Right lobe of liver (tissue), 6 donors: ENCODE data around the gene ANKRD9. TPM values are rescaled to one million over a fixed set of nuclear protein-coding genes. Genes with fewer than 3 reads are reported as not detected.

ENCODE experiments used
- ATAC-seq, 4 donors: fragments of 200-7000 bp; cut with Tn5 transposase; one replicate each; pipeline ENCODE4 v1.9.1; 2020; ENCODE audit warnings: mild to moderate bottlenecking in 4 of 4, moderate library complexity in 4 of 4
- DNase-seq, 3 donors: peaks; one replicate each; pipeline ENCODE4 v3.0.0-alpha.2; 2020
- H3K27ac ChIP-seq, 3 donors: fragments of 200-600 bp; one replicate each; pipeline ENCODE4 v1.8.0; 2022
- H3K27me3 ChIP-seq, 2 donors: fragments of 200-600 bp; one replicate each; pipeline ENCODE4 v1.8.0; 2022
- H3K36me3 ChIP-seq, 4 donors: fragments of 200-600 bp; sonication (generic) in 1 of 4; one replicate each; pipeline versions ENCODE4 v1.5.1 to v1.8.0; 2017 to 2022; ENCODE audit warnings: control low read depth in 1 of 4
- H3K4me1 ChIP-seq, 4 donors: fragments of 200-600 bp; sonication (generic) in 1 of 4; one replicate each; pipeline versions ENCODE4 v1.5.1 to v1.8.0; 2017 to 2022; ENCODE audit warnings: control low read depth in 1 of 4
- H3K4me3 ChIP-seq, 3 donors: fragments of 200-600 bp; one replicate each; pipeline ENCODE4 v1.8.0; 2022
- H3K9me3 ChIP-seq, 4 donors: fragments of 200-600 bp; sonication (generic) in 1 of 4; one replicate each; pipeline versions ENCODE4 v1.5.1 to v1.8.0; 2017 to 2022; ENCODE audit warnings: control low read depth in 1 of 4
- CTCF ChIP-seq, 4 donors: fragments of 200-600 bp in 3 of 4; fragments of 450-650 bp in 1 of 4; IDR thresholded peaks; one replicate each; pipeline versions ENCODE4 v1.5.1 to v1.8.0; 2016 to 2022; ENCODE audit warnings: antibody characterized with exemption in 4 of 4, mild to moderate bottlenecking in 2 of 4
- POLR2A ChIP-seq: fragments of 450-650 bp; IDR thresholded peaks from one replicate; pipeline ENCODE4 v1.6.1; 2017; ENCODE audit warnings: antibody characterized with exemption, mild to moderate bottlenecking
- WGBS: methylation state at CpG from one replicate; pipeline ENCODE4 v1.1.6; 2018; ENCODE audit warnings: low coverage, low lambda C conversion rate; ENCODE audit not compliant: insufficient coverage; ENCODE audit errors: missing lambda C conversion rate; 5-methylcytosine and 5-hydroxymethylcytosine counted together
- intact Hi-C, 2 donors: fragments of 100-400 bp; cut with DNase I; formaldehyde crosslinking; loops; one replicate each; pipeline versions ENCODE4 v1.11.2 to v1.14.1; 2022
- total RNA-seq, 6 experiments: library from RNA; depleted of rRNA in 2 of 6; stranded (reverse); fragments of >200 nt in 2 of 6; fragmentation: NEBNext Ultra II Directional in 3 of 6; extraction: Animal tissue kit (Norgen Biotek cat#: 25700) in 3 of 6; gene quantifications; one replicate each; pipeline versions ENCODE4 v1.1.0 to v1.2.4, GENCODE V29; 2016 to 2023
- donor health status: DM: no; HTN: yes; CAD: no.
- donor health status: DM: no; HTN: no; CAD: no.
- donor health status: DM: no; HTN: no; CAD: no.
- donor health status: DM: no; HTN: yes; CAD: no.
- donor health status: DM: no; HTN: yes; CAD: no.

The ANKRD9 gene
- total RNA-seq, 6 experiments from 2014 or later = 7.5 to 33.8 (median 8.9) TPM

DNA sequence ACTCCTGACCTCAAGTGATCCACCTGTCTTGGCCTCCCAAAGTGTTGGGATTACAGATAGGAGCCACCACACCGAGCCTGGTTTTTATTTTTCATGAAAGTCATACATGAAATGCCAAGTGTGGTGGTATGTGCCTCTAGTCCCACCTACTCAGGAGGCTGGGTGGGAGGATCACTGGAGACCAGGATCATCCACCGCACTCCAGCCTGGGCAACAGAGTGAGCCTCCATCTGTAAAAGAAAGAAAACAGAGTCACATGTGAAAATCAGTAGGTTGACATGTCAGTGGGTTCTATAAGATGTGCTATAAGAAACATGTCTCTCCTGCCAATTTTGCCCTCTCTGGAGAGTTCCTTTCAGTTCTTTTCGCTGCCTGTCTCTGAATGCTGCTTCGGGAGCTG, 28.2 kb downstream of the ANKRD9 start:
- WGBS = 96% methylated on average over 4 of the region's 4 CpGs
- TF ChIP-seq POLR2A = no peak
- no peak for TF ChIP-seq CTCF (IDR thresholded peaks at IDR 0.05)
- ATAC-seq (no peak), DNase-seq (no peak)
- H3K9me3 ChIP-seq = no peaks in the 10 kb centered on the region
- H3K27ac ChIP-seq = no peak overlapping the region
- no peak overlapping the region for H3K4me3 ChIP-seq
- H3K4me1 ChIP-seq = peaks cover 0 to 4% (median 0%) of the 10 kb centered on the region in 4 donors
- H3K27me3 ChIP-seq = no peaks in the 10 kb centered on the region
- intact Hi-C loops = no loop called here
- H3K36me3 ChIP-seq = no peaks in the 10 kb centered on the region

DNA sequence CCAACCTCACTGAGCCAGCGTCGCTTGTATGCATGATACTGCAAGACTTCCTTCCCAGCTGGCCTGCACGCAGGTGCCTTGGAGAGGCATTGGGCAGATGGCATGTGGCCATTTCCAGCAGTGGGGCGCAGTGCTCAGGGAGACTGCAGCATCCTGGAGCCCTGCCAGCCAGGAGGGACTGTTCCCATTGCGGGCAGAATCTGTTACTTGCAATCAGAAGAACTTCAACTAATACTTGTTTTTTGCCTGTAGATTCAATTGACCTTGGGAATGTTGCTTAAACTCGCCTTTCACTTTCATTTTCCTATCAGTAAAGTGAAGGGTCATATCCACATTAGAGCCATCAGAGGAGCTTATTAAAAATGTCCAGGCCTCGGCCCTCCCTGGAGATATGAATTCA, 29.8 kb downstream of the ANKRD9 start:
- Histone ChIP-seq H3K27ac (peak overlapping the region; percentile 12 to 45 (median 33)), H3K36me3 (no peaks in the 10 kb centered on the region), H3K4me3 (peak overlapping the region in 2 of 3 donors; percentile 12 to 41), H3K9me3 (no peaks in the 10 kb centered on the region), H3K27me3 (no peaks in the 10 kb centered on the region), H3K4me1 (peaks cover 0 to 4% (median 0%) of the 10 kb centered on the region in 4 donors)
- peak; percentile 64 to 72 (median 69) for DNase-seq
- ATAC-seq = peak; percentile 79 to 86 (median 80)
- TF ChIP-seq POLR2A (no peak), CTCF (IDR thresholded peaks at IDR 0.05) (no peak)
- 30% methylated on average over 6 of the region's 7 CpGs for WGBS
- intact Hi-C loops = no loop called here

- H3K36me3 ChIP-seq = no peaks in the 10 kb centered on the region
- TF ChIP-seq POLR2A = no peak
- TF ChIP-seq CTCF (IDR thresholded peaks at IDR 0.05) = no peak
- H3K27me3 ChIP-seq = no peaks in the 10 kb centered on the region
- no peaks in the 10 kb centered on the region for H3K9me3 ChIP-seq
- intact Hi-C loops = no loop called here
- peaks cover 0 to 4% (median 0%) of the 10 kb centered on the region in 4 donors for H3K4me1 ChIP-seq
- H3K4me3 ChIP-seq = no peak overlapping the region
- 93% methylated on average over 2 of the region's 2 CpGs for WGBS
- DNase-seq (no peak), ATAC-seq (no peak)
- peak overlapping the region in 1 of 3 donors; percentile 12 for H3K27ac ChIP-seq
Measured at GRCh38 chr14:102479107-102479506, 30.5 kb downstream of the ANKRD9 start.

- Histone ChIP-seq H3K36me3 (no peaks in the 10 kb centered on the region), H3K9me3 (no peaks in the 10 kb centered on the region), H3K4me3 (no peak overlapping the region), H3K4me1 (peaks cover 0 to 4% (median 0%) of the 10 kb centered on the region in 4 donors), H3K27ac (no peak overlapping the region), H3K27me3 (no peaks in the 10 kb centered on the region)
- peak in 3 of 4 donors; percentile 9 to 16 (median 10) for ATAC-seq
- no peak for TF ChIP-seq POLR2A
- TF ChIP-seq CTCF (IDR thresholded peaks at IDR 0.05) = no peak
- DNase-seq = no peak
- intact Hi-C loops = no loop called here
- 86% methylated on average over 4 of the region's 5 CpGs for WGBS
Measured at GRCh38 chr14:102474934-102475333, 34.6 kb downstream of the ANKRD9 start.

- Histone ChIP-seq H3K9me3 (no peaks in the 10 kb centered on the region), H3K4me3 (no peak overlapping the region), H3K4me1 (no peaks in the 10 kb centered on the region), H3K36me3 (no peaks in the 10 kb centered on the region), H3K27me3 (no peaks in the 10 kb centered on the region), H3K27ac (no peak overlapping the region)
- DNase-seq (no peak), ATAC-seq (no peak)
- no peak for TF ChIP-seq POLR2A
- TF ChIP-seq CTCF (IDR thresholded peaks at IDR 0.05) = no peak
- WGBS = 92% methylated on average over 2 of the region's 2 CpGs
- intact Hi-C loops = no loop called here
Measured at GRCh38 chr14:102473559-102473958, 36.0 kb downstream of the ANKRD9 start.
